OCI-LY7 (cell line): ENCODE measurements around the gene NECAB2.

ENCODE experiments used
- CTCF ChIP-seq: fragments of 200-600 bp; sonication (generic); conservative IDR thresholded peaks from 2 replicates; pipeline ENCODE4 v1.5.1; 2014; ENCODE audit warnings: mild to moderate bottlenecking, antibody characterized with exemption, low read length, moderate library complexity, mixed read lengths
- EZH2phosphoT487 ChIP-seq: fragments of 200-600 bp; sonication (generic); IDR thresholded peaks from 2 replicates; pipeline ENCODE4 v1.6.1; 2018; ENCODE audit warnings: low read depth, borderline replicate concordance, mild to moderate bottlenecking, mixed run types, antibody characterized with exemption, low read length, moderate library complexity, mixed read lengths

- TF ChIP-seq EZH2phosphoT487 (no peak), CTCF (no peak)
Observed at GRCh38 chr16:83969771-83970429, 1.9 kb downstream of the NECAB2 start.
